ENCODE measurements around the gene DNAJC7. TPM values are rescaled to one million over a fixed set of nuclear protein-coding genes. Genes with fewer than 3 reads are reported as not detected.
"Not testable (repeated sequence)": the region's sequence is repeated elsewhere in the genome, so short reads cannot be mapped to it uniquely, and the experiment has no call there.

Gene DNAJC7
- total RNA-seq, 1 experiment from 2014 or later: 60.1 TPM

GRCh38 chr17:42025191-42025579 is 7.9 kb upstream of the DNAJC7 start:
- H3F3A ChIP-seq (ENCODE audit: low read length, unreplicated experiment): no peaks in the 10 kb centered on the region
- CTCF ChIA-PET: interaction anchor here (0.5 to 0.6 kb wide), 3 partner anchors 8 to 505 kb away, joined by 3 to 6 read pairs (median 5); no protein-coding TSS in a partner anchor
- BruUV-seq (replicated peaks): no TSS peak
- no peaks in the 10 kb centered on the region for H4K20me1 ChIP-seq (ENCODE audit: low read length)
- POLR2A ChIA-PET (ENCODE audit: unreplicated experiment): no interaction called here
- peaks cover 15% of the 10 kb centered on the region for H3K79me2 ChIP-seq (ENCODE audit: low read length)
- H3K36me3 ChIP-seq (ENCODE audit: low read depth, low read length): no peaks in the 10 kb centered on the region
- TF ChIP-seq CTCF (conservative IDR thresholded peaks at IDR 0.05; ENCODE audit: low read depth, low read length) (peak; percentile 24; the same call in 1 of the 2 replicates), EZH2 (IDR thresholded peaks at IDR 0.05; ENCODE audit: low read length, unreplicated experiment) (no peak), EZH2phosphoT487 (IDR thresholded peaks at IDR 0.05; ENCODE audit: borderline replicate concordance, low read length) (no peak)
- H3K4me2 ChIP-seq (ENCODE audit: low read length): no peak overlapping the region
- no peak overlapping the region for H3K27ac ChIP-seq (ENCODE audit: low read length)
- H3K4me3 ChIP-seq (ENCODE audit: low read length): no peak overlapping the region
- ATAC-seq (no peak), DNase-seq (no peak)
- peaks cover 16% of the 10 kb centered on the region for H3K4me1 ChIP-seq (ENCODE audit: insufficient read depth, low read length)
- intact Hi-C loops (cut with micrococcal nuclease): no loop called here
- no peak overlapping the region for H3K9ac ChIP-seq (ENCODE audit: low read length)
- no peaks in the 10 kb centered on the region for H3K9me3 ChIP-seq (ENCODE audit: low read length)
- H3K27me3 ChIP-seq (ENCODE audit: low read length): no peaks in the 10 kb centered on the region
- no peak overlapping the region for H2AFZ ChIP-seq (ENCODE audit: low read length)
- H3K9me2 ChIP-seq (replicated peaks; ENCODE audit: low read length): no peaks in the 10 kb centered on the region

GRCh38 chr17:42023524-42024349 is 6.5 kb upstream of the DNAJC7 start:
- intact Hi-C loops (cut with micrococcal nuclease): no loop called here

GRCh38 chr17:42020845-42021244 is 3.6 kb upstream of the DNAJC7 start:
- H3F3A ChIP-seq (ENCODE audit: low read length, unreplicated experiment); DNase-seq; H3K27me3 ChIP-seq (ENCODE audit: low read length); H3K9me3 ChIP-seq (ENCODE audit: low read length); intact Hi-C loops (cut with micrococcal nuclease); BruUV-seq (replicated peaks); H3K9me2 ChIP-seq (replicated peaks; ENCODE audit: low read length); H3K36me3 ChIP-seq (ENCODE audit: low read depth, low read length); H4K20me1 ChIP-seq (ENCODE audit: low read length); H2AFZ ChIP-seq (ENCODE audit: low read length); ATAC-seq; H3K27ac ChIP-seq (ENCODE audit: low read length): not testable (repeated sequence)
- ChIA-PET CTCF (interaction anchor here (0.6 kb wide), 1 partner anchor 58 kb away, joined by 3 read pairs; no protein-coding TSS in a partner anchor), POLR2A (ENCODE audit: unreplicated experiment) (interaction anchor here (1.1 kb wide), 1 partner anchor 55 kb away, joined by 4 read pairs; the partner anchor contains the start of gene CNP)
- H3K4me1 ChIP-seq (ENCODE audit: insufficient read depth, low read length): peaks cover 26% of the 10 kb centered on the region
- peak overlapping the region; percentile 96 for H3K4me3 ChIP-seq (ENCODE audit: low read length)
- H3K9ac ChIP-seq (ENCODE audit: low read length): peak overlapping the region; percentile 97
- H3K4me2 ChIP-seq (ENCODE audit: low read length): peak overlapping the region; percentile 93
- H3K79me2 ChIP-seq (ENCODE audit: low read length): peaks cover 31% of the 10 kb centered on the region

More at GRCh38 chr17:42023524-42024349, 6.5 kb upstream of the DNAJC7 start:
- no peaks in the 10 kb centered on the region for H3F3A ChIP-seq (ENCODE audit: low read length, unreplicated experiment)
- H3K27ac ChIP-seq (ENCODE audit: low read length): no peak overlapping the region
- TF ChIP-seq EZH2 (IDR thresholded peaks at IDR 0.05; ENCODE audit: low read length, unreplicated experiment) (no peak), CTCF (conservative IDR thresholded peaks at IDR 0.05; ENCODE audit: low read depth, low read length) (no peak), EZH2phosphoT487 (IDR thresholded peaks at IDR 0.05; ENCODE audit: borderline replicate concordance, low read length) (no peak)
- no peak overlapping the region for H3K9ac ChIP-seq (ENCODE audit: low read length)
- no TSS peak for BruUV-seq (replicated peaks)
- no peak overlapping the region for H2AFZ ChIP-seq (ENCODE audit: low read length)
- peaks cover 16% of the 10 kb centered on the region for H3K4me1 ChIP-seq (ENCODE audit: insufficient read depth, low read length)
- H3K9me3 ChIP-seq (ENCODE audit: low read length): no peaks in the 10 kb centered on the region
- no peak overlapping the region for H3K4me2 ChIP-seq (ENCODE audit: low read length)
- peaks cover 18% of the 10 kb centered on the region for H3K79me2 ChIP-seq (ENCODE audit: low read length)
- DNase-seq (no peak), ATAC-seq (no peak)
- no peaks in the 10 kb centered on the region for H3K9me2 ChIP-seq (replicated peaks; ENCODE audit: low read length)
- no peak overlapping the region for H3K4me3 ChIP-seq (ENCODE audit: low read length)
- POLR2A ChIA-PET (ENCODE audit: unreplicated experiment): no interaction called here
- no peaks in the 10 kb centered on the region for H3K36me3 ChIP-seq (ENCODE audit: low read depth, low read length)
- H4K20me1 ChIP-seq (ENCODE audit: low read length): no peaks in the 10 kb centered on the region
- no peaks in the 10 kb centered on the region for H3K27me3 ChIP-seq (ENCODE audit: low read length)
- CTCF ChIA-PET: interaction anchor here (0.7 kb wide), 1 partner anchor 65 kb away, joined by 8 read pairs; no protein-coding TSS in a partner anchor

All from PC-3 (cell line).